ENCODE measurements around the gene TNFSF12. TPM values are rescaled to one million over a fixed set of nuclear protein-coding genes. Genes with fewer than 3 reads are reported as not detected.

Gene TNFSF12
- total RNA-seq, 2 experiments from 2014 or later, result 13.3 to 14.4 TPM

- ChIA-PET CTCF (interaction anchor here (0.7 to 1.0 kb wide), 2 partner anchors 12 to 17 kb away, joined by 3 read pairs; partner anchors contain the start of gene SOX15), POLR2A (interaction anchor here (0.6 to 2.0 kb wide), 2 partner anchors 269 to 1661 kb away, joined by 3 to 5 read pairs; no protein-coding TSS in a partner anchor)
These were observed 28.7 kb downstream of the TNFSF12 start for GRCh38 chr17:7577327-7578199.

GRCh38 chr17:7579001-7579833 is 30.4 kb downstream of the TNFSF12 start, which contains the start of gene CD68:
CD68 (plus strand) TSS chr17:7579638; CDS start chr17:7579678, 40 bp downstream.
- CTCF ChIA-PET, result interaction anchor here (0.5 to 1.2 kb wide), 5 partner anchors 10 to 108 kb away, joined by 3 to 4 read pairs (median 3); partner anchors contain the start of genes SOX15 and TNFSF13

GRCh38 chr17:7579834-7580603 is 31.2 kb downstream of the TNFSF12 start:
- ChIA-PET POLR2A (interaction anchor here (0.6 to 2.2 kb wide), 5 partner anchors 9 to 341 kb away, joined by 3 to 12 read pairs (median 3); partner anchors contain the start of genes PHF23, TP53 and WRAP53), CTCF (interaction anchor here (0.5 to 1.6 kb wide), 5 partner anchors 9 to 21 kb away, joined by 3 to 4 read pairs (median 3); partner anchors contain the start of genes SOX15 and TNFSF13)

More at GRCh38 chr17:7579001-7579833, 30.4 kb downstream of the TNFSF12 start, which contains the start of gene CD68:
- POLR2A ChIA-PET, result interaction anchor here (0.6 to 2.2 kb wide), 4 partner anchors 18 to 108 kb away, joined by 3 to 12 read pairs (median 3); partner anchors contain the start of genes TP53 and WRAP53

- POLR2A ChIA-PET, result interaction anchor here (0.6 to 2.2 kb wide), 4 partner anchors 10 to 342 kb away, joined by 3 to 12 read pairs (median 4); partner anchors contain the start of genes PHF23, TP53 and WRAP53
- CTCF ChIA-PET, result interaction anchor here (1.6 kb wide), 1 partner anchor 8 kb away, joined by 4 read pairs; no protein-coding TSS in a partner anchor
These were observed 32.0 kb downstream of the TNFSF12 start for GRCh38 chr17:7580604-7581575.

GRCh38 chr17:7582396-7583252 is 33.8 kb downstream of the TNFSF12 start:
- CTCF ChIA-PET, result interaction anchor here (1.1 to 1.9 kb wide), 2 partner anchors 59 to 146 kb away, joined by 4 to 5 read pairs; no protein-coding TSS in a partner anchor
- POLR2A ChIA-PET, result interaction anchor here (2.7 to 2.8 kb wide), 2 partner anchors 8 to 104 kb away, joined by 29 to 41 read pairs; partner anchors contain the start of genes TP53 and WRAP53

- ChIA-PET POLR2A (interaction anchor here (0.7 to 2.8 kb wide), 12 partner anchors 9 to 275 kb away, joined by 3 to 41 read pairs (median 5); partner anchors contain the start of genes NAA38, NEURL4, POLR2A and SENP3), CTCF (interaction anchor here (0.8 to 3.3 kb wide), 10 partner anchors 9 to 233 kb away, joined by 3 to 21 read pairs (median 4); partner anchors contain the start of gene TP53)
These were observed 34.6 kb downstream of the TNFSF12 start, which contains the start of gene MPDU1 for GRCh38 chr17:7583253-7584109. MPDU1 (plus strand) TSS chr17:7583852; CDS start chr17:7583863, 11 bp downstream.

- ChIA-PET POLR2A (no interaction called here), CTCF (interaction anchor here (0.9 to 3.3 kb wide), 3 partner anchors 26 to 100 kb away, joined by 4 to 21 read pairs (median 5); partner anchors contain the start of genes SENP3 and TP53)
These were observed 38.0 kb downstream of the TNFSF12 start for GRCh38 chr17:7586673-7587419.

- ChIA-PET POLR2A (no interaction called here), CTCF (interaction anchor here (0.9 to 2.4 kb wide), 4 partner anchors 27 to 85 kb away, joined by 3 to 12 read pairs (median 4); partner anchors contain the start of gene SENP3)
These were observed 38.7 kb downstream of the TNFSF12 start for GRCh38 chr17:7587420-7588151.

- ChIA-PET POLR2A (interaction anchor here (0.8 to 1.2 kb wide), 2 partner anchors 14 to 153 kb away, joined by 3 to 4 read pairs; no protein-coding TSS in a partner anchor), CTCF (interaction anchor here (0.9 to 2.4 kb wide), 15 partner anchors 8 to 244 kb away, joined by 3 to 12 read pairs (median 4); partner anchors contain the start of genes ATP1B2, CD68, SAT2 and SENP3)
These were observed 39.8 kb downstream of the TNFSF12 start for GRCh38 chr17:7588553-7589203.

GRCh38 chr17:7589204-7589868 is 40.5 kb downstream of the TNFSF12 start:
- CTCF ChIA-PET, result interaction anchor here (0.6 to 2.4 kb wide), 17 partner anchors 9 to 245 kb away, joined by 3 to 12 read pairs (median 4); partner anchors contain the start of genes ATP1B2, CD68, SAT2 and SENP3
- POLR2A ChIA-PET, result interaction anchor here (0.8 to 1.2 kb wide), 2 partner anchors 15 to 153 kb away, joined by 3 to 4 read pairs; no protein-coding TSS in a partner anchor

GRCh38 chr17:7589891-7590691 is 41.2 kb downstream of the TNFSF12 start, which contains the start of gene SOX15:
SOX15 (minus strand) TSS chr17:7590094; CDS start chr17:7589676, 418 bp downstream.
- ChIA-PET POLR2A (interaction anchor here (1.2 kb wide), 1 partner anchor 154 kb away, joined by 4 read pairs; no protein-coding TSS in a partner anchor), CTCF (interaction anchor here (0.6 to 2.4 kb wide), 14 partner anchors 11 to 246 kb away, joined by 3 to 12 read pairs (median 4); partner anchors contain the start of genes ATP1B2, CD68 and SENP3)

Measured in activated CD8-positive, alpha-beta memory T cell treated with anti-CD3 and anti-CD28 coated beads for 36 hours (primary cell).